Brain microvascular endothelial cell (primary cell): ENCODE measurements around the gene PGM2.

Experiments
- DNase-seq: peaks from one replicate; pipeline ENCODE4 v3.0.0-alpha.2; 2020
- H3K27ac ChIP-seq: fragments of 250-450 bp; sonication (Bioruptor Pico); 2 replicates; pipeline ENCODE4 v1.5.1; 2020; ENCODE audit warnings: mild to moderate bottlenecking, moderate library complexity
- H3K27me3 ChIP-seq: fragments of 250-450 bp; sonication (Bioruptor Pico); replicated peaks from 2 replicates; pipeline ENCODE4 v1.5.1; 2020; ENCODE audit warnings: mild to moderate bottlenecking
- H3K36me3 ChIP-seq: fragments of 250-450 bp; sonication (Bioruptor Pico); replicated peaks from 2 replicates; pipeline ENCODE4 v1.5.1; 2020; ENCODE audit warnings: mild to moderate bottlenecking
- H3K4me3 ChIP-seq: 2 replicates; pipeline ENCODE4 v1.5.1; 2011; ENCODE audit warnings: low read depth, mild to moderate bottlenecking, control low read depth, low read length, moderate library complexity
- in situ Hi-C: cut with HindIII; loops from 2 replicates; pipeline ENCODE4 v1.10.0; 2017; ENCODE audit warnings: low sequenced_read_pairs, low pct_ligation_motif_present
- TF ChIP-seq, protein P1 (sequence below): IDR thresholded peaks from 2 replicates; pipeline ENCODE4 v1.5.1; 2011; ENCODE audit warnings: low read depth, mild to moderate bottlenecking, moderate library complexity, low read length, control low read depth, inconsistent platforms; ENCODE audit errors: missing control alignments

PGM2 gene

DNA sequence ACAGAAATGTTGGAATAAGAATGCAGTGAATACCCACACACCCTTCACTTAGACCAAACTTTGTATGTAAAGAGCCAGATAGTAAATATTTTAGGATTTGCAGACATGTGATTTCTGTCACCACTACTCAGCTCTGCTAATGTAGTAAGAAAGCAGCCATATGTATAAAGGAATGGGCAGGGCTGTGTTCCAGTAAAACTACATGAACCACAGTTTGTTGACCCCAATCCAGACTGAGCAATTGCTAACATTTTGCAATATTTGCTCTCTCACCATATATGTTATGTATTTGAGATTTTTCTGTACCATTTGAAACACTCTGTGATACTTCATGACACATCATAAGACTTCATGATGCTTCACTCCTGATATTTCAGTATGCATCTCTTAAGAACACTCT, 32.4 kb downstream of the PGM2 start:
- H3K36me3 ChIP-seq: peaks cover 25% of the 10 kb centered on the region

DNA sequence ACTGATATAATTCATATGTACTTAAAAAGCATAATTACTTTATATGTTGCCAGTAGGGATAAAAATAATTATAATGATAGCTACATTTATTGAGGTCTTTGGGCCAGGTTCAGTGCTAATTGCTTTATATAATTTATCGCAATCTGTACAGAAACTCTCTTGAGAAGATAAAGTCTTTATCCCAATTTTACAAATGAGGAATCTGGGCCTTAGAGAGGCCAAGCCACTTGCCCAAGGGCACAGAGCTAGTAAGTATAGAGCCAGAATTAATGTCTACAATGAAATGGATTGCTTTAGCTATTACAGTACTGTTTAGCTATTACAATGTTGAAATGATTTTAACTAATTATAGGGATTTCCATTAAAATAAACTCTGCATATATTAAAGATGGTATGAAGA, 33.8 kb downstream of the PGM2 start:
- TF ChIP-seq, protein P1, sequence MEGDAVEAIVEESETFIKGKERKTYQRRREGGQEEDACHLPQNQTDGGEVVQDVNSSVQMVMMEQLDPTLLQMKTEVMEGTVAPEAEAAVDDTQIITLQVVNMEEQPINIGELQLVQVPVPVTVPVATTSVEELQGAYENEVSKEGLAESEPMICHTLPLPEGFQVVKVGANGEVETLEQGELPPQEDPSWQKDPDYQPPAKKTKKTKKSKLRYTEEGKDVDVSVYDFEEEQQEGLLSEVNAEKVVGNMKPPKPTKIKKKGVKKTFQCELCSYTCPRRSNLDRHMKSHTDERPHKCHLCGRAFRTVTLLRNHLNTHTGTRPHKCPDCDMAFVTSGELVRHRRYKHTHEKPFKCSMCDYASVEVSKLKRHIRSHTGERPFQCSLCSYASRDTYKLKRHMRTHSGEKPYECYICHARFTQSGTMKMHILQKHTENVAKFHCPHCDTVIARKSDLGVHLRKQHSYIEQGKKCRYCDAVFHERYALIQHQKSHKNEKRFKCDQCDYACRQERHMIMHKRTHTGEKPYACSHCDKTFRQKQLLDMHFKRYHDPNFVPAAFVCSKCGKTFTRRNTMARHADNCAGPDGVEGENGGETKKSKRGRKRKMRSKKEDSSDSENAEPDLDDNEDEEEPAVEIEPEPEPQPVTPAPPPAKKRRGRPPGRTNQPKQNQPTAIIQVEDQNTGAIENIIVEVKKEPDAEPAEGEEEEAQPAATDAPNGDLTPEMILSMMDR: no peak
- H3K4me3 ChIP-seq: no peak overlapping the region
- H3K27ac ChIP-seq: no peak overlapping the region
- no peaks in the 10 kb centered on the region for H3K27me3 ChIP-seq
- no peak for DNase-seq
- in situ Hi-C loops: no loop called here
- peaks cover 20% of the 10 kb centered on the region for H3K36me3 ChIP-seq

More for the DNA sequence above, 32.4 kb downstream of the PGM2 start:
- H3K4me3 ChIP-seq: no peak overlapping the region
- no peak for DNase-seq
- H3K27ac ChIP-seq: no peak overlapping the region
- H3K27me3 ChIP-seq: no peaks in the 10 kb centered on the region
- in situ Hi-C loops: no loop called here
- TF ChIP-seq, protein P1: no peak

DNA sequence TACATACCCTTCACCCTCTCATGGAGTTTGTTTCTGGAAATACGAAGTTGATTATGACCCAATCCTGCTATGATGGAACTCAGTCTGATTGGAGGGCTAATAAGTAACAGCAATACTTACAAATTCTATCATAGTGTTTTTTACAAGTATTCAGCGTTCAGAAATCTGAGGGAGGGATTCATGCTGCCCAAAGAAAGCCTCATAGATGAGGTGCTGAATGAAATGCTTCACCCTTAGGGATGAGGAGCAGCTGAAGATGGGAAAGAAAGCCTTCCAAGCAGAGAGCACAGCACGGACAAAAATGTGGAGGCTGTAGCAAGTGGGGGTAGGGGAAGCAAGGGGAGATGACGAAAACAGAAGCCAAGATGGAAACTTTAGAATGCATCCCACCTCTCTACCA, 36.5 kb downstream of the PGM2 start:
- Histone ChIP-seq H3K27me3 (no peaks in the 10 kb centered on the region), H3K4me3 (no peak overlapping the region), H3K36me3 (peaks cover 11% of the 10 kb centered on the region), H3K27ac (no peak overlapping the region)
- no peak for DNase-seq
- TF ChIP-seq, protein P1: no peak
- in situ Hi-C loops: no loop called here

DNA sequence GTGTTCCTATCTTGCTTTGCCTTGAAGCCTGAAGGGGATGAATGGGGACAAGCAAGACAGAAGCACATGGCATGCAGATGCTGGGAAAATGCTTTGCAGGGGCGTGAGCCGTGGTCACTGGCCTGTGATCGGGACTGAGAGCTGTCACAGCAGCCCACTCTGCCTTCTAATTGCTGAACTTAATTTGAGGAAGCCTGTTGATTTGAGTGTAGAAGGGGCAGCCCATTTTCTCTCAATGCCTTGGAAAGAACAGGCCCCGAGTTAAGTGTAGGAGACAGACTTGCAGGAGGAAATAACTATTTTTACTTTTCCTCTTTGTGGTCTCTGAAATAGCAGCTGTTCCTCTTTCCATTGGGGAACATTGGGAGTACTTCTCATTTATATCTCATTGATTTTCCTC, 38.3 kb downstream of the PGM2 start:
- in situ Hi-C loops: no loop called here
- Histone ChIP-seq H3K36me3 (peaks cover 11% of the 10 kb centered on the region), H3K27ac (no peak overlapping the region), H3K4me3 (no peak overlapping the region), H3K27me3 (no peaks in the 10 kb centered on the region)
- DNase-seq: no peak
- TF ChIP-seq, protein P1: no peak

DNA sequence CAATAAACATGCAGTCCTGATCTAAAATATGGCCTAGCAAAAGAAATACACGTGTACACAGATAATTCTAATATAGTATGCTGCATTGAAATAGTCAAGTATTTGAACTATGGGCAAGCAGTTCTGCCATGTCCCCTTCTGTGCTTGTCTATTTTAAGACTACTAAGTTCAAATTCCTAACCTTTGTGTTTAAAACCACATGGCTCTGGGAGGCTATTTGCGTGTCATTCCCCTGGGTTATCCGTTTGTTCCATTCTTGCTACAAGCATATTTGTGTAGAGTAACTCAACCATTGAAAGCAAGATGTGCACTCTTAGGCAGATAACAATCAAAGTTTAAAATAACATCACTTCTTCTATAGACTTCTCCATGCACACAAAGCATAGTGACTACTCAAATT, 39.0 kb downstream of the PGM2 start:
- Histone ChIP-seq H3K27ac (peak overlapping the region; percentile 18), H3K27me3 (no peaks in the 10 kb centered on the region), H3K4me3 (no peak overlapping the region), H3K36me3 (peaks cover 11% of the 10 kb centered on the region)
- in situ Hi-C loops: no loop called here
- DNase-seq: peak; percentile 71
- TF ChIP-seq, protein P1: no peak

DNA sequence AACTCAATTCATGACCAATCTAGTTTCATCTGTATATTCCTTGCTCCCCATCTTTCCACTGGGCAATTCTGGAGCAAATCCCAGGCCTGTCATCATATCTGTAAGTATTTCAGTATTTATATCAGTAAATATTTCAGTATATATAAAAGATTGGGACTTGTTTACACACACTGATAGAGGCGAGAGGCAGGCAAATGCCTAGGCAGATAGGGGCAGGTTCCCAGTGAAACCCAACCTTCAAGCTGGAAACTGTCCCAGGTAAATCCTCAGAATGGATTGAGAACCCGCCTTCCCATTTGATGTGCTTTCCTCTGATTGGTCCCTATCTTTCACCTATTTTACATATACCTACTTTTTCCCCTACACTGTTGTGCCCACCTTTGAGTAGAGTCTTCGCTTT, 40.6 kb downstream of the PGM2 start:
- DNase-seq: no peak
- no peak overlapping the region for H3K27ac ChIP-seq
- TF ChIP-seq, protein P1: no peak

More for the DNA sequence above, 40.6 kb downstream of the PGM2 start:
- no peak overlapping the region for H3K4me3 ChIP-seq
- peaks cover 3% of the 10 kb centered on the region for H3K36me3 ChIP-seq
- in situ Hi-C loops: no loop called here
- no peaks in the 10 kb centered on the region for H3K27me3 ChIP-seq
